HCT116 (cell line): ENCODE measurements around the gene RFTN1.

Experiments
- POLR2AphosphoS5 ChIP-seq: IDR thresholded peaks from 2 replicates; pipeline ENCODE4 v1.6.1; 2011; ENCODE audit warnings: mild to moderate bottlenecking, low read depth, low read length, moderate library complexity
- ZFX ChIP-seq: fragments of 450-650 bp; IDR thresholded peaks from 2 replicates; pipeline ENCODE4 v1.6.1; 2017
- ZNF274 ChIP-seq: fragments of 200-500 bp; sonication (Bioruptor generic); IDR thresholded peaks from 2 replicates; pipeline ENCODE4 v1.6.1; 2014; ENCODE audit warnings: mild to moderate bottlenecking, low read depth, low read length, inconsistent platforms
- TF ChIP-seq, protein P1 (sequence below), 3 experiments: fragments of 200-600 bp in 1 of 3; sonication (generic) in 1 of 3; IDR thresholded peaks in 2 of 3; conservative IDR thresholded peaks in 1 of 3; 2 replicates each; pipeline ENCODE4 v1.5.1; 2012 to 2017; ENCODE audit warnings: low read depth in 2 of 3, low read length in 2 of 3, antibody characterized with exemption in 1 of 3, borderline replicate concordance in 1 of 3, control low read depth in 1 of 3, mild to moderate bottlenecking in 1 of 3, mixed read lengths in 1 of 3, mixed run types in 1 of 3, moderate library complexity in 1 of 3; ENCODE audit not compliant: insufficient read depth in 1 of 3
- TF ChIP-seq, protein P2 (sequence below): IDR thresholded peaks from 2 replicates; pipeline ENCODE4 v1.6.1; 2012; ENCODE audit warnings: low read depth

DNA sequence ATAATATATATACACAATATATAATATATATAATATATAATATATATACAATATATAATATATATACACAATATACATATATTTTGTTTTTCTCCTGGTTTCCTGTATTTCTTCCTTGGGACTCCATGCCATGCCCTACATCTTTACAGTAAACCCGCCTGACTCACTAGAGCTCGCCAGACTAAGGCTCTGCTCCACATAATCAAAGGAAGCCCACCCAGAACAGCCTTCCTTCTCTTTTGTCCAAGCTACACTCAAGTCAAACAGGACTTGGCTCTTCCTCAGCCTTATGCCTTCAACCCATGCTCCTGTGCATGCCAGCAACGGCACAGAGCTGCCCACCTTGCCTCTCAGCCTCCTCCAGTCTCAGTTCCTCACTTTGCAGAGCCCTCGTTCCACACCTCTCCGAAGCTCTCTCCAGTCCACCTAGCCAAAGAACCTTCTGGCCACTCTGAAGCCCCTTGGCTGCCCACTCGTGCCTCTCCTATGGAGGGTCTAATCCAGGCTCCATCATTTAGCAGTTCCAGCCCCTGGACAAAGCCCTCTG lies 109.1 kb downstream of the RFTN1 start:
- TF ChIP-seq ZNF274 (no peak), ZFX (no peak), POLR2AphosphoS5 (no peak)
- TF ChIP-seq, protein P1, sequence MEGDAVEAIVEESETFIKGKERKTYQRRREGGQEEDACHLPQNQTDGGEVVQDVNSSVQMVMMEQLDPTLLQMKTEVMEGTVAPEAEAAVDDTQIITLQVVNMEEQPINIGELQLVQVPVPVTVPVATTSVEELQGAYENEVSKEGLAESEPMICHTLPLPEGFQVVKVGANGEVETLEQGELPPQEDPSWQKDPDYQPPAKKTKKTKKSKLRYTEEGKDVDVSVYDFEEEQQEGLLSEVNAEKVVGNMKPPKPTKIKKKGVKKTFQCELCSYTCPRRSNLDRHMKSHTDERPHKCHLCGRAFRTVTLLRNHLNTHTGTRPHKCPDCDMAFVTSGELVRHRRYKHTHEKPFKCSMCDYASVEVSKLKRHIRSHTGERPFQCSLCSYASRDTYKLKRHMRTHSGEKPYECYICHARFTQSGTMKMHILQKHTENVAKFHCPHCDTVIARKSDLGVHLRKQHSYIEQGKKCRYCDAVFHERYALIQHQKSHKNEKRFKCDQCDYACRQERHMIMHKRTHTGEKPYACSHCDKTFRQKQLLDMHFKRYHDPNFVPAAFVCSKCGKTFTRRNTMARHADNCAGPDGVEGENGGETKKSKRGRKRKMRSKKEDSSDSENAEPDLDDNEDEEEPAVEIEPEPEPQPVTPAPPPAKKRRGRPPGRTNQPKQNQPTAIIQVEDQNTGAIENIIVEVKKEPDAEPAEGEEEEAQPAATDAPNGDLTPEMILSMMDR (IDR thresholded peaks at IDR 0.05 in 2 of 3, conservative IDR thresholded peaks at IDR 0.05 in 1 of 3; ENCODE audit: borderline replicate concordance in 1 of 3, insufficient read depth in 1 of 3, low read depth in 2 of 3, low read length in 2 of 3) = no peak
- TF ChIP-seq, protein P2, sequence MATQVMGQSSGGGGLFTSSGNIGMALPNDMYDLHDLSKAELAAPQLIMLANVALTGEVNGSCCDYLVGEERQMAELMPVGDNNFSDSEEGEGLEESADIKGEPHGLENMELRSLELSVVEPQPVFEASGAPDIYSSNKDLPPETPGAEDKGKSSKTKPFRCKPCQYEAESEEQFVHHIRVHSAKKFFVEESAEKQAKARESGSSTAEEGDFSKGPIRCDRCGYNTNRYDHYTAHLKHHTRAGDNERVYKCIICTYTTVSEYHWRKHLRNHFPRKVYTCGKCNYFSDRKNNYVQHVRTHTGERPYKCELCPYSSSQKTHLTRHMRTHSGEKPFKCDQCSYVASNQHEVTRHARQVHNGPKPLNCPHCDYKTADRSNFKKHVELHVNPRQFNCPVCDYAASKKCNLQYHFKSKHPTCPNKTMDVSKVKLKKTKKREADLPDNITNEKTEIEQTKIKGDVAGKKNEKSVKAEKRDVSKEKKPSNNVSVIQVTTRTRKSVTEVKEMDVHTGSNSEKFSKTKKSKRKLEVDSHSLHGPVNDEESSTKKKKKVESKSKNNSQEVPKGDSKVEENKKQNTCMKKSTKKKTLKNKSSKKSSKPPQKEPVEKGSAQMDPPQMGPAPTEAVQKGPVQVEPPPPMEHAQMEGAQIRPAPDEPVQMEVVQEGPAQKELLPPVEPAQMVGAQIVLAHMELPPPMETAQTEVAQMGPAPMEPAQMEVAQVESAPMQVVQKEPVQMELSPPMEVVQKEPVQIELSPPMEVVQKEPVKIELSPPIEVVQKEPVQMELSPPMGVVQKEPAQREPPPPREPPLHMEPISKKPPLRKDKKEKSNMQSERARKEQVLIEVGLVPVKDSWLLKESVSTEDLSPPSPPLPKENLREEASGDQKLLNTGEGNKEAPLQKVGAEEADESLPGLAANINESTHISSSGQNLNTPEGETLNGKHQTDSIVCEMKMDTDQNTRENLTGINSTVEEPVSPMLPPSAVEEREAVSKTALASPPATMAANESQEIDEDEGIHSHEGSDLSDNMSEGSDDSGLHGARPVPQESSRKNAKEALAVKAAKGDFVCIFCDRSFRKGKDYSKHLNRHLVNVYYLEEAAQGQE = no peak
